ENCODE data around the gene GAPDHS. TPM values are rescaled to one million over a fixed set of nuclear protein-coding genes. Genes with fewer than 3 reads are reported as not detected.

Gene GAPDHS
- total and polyA plus RNA-seq, 12 donors, result not detected

DNA sequence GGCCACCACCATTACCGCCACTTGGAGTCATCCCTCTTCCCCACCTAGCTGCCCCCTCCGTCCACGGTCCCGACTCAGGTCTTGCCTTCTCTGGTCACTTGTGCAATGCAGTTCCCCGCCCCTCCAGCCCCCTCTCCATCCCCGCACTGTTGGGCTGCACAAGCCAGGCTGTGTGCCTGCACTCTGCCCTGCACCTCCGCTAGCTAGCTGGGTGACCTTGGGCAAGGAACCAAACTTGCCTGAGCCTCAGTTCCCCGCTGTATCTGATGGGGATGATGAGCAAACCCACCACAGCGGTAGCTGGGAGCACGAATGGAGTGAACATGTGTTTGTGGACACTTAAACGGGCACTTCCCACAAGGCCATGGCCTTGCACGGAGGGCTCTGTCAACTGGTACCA lies 6.6 kb downstream of the GAPDHS start:
- no peak for DNase-seq
- TF ChIP-seq CTCF (IDR thresholded peaks at IDR 0.05) (no peak), POLR2A (IDR thresholded peaks at IDR 0.05) (no peak)
- Histone ChIP-seq H3K36me3 (replicated peaks in 1 of 2) (no peaks in the 10 kb centered on the region), H3K4me1 (replicated peaks in 1 of 2) (peaks cover 5 to 8% of the 10 kb centered on the region in 2 donors), H3K9me3 (replicated peaks in 1 of 3) (no peaks in the 10 kb centered on the region), H3K27ac (no peak overlapping the region), H3K27me3 (no peaks in the 10 kb centered on the region), H3K4me3 (no peak overlapping the region)
- intact Hi-C loops (cut with DNase I), result loop anchor here in 1 of 2 donors (10.0 kb wide), 1 partner anchor 175 kb away; the partner anchor contains the start of gene KMT2B
- 77 to 82% (median 80%) methylated on average over 7 to 12 of the region's 12 CpGs for WGBS, 4 donors

DNA sequence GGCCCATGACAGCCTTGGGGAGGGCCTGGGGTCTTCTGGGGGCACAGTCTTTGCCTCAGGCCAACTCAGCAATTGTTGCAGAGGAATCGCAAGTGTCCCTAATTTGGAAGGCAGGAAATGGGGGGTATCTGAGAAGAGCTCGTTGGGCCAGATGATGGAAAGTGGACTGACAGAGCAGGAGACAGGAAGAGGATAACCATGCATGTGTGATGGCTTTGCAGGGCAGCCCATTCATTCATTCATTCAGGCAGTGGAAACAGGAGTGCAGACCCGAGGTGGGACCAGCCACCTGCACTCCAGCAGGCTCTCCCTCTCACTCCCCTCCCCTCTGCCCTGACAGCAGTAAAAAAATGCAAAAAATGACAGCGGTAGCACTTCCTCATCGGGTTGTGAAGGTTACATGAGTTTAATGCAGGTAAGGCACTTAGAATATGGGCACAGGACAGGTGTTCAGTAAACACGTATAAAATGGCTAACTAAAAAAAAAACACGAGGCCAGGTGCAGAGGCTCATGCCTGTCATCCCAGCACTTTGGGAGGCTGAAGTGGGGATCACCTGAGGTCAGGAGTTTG lies 7.2 kb downstream of the GAPDHS start:
- no peak overlapping the region for H3K4me3 ChIP-seq
- WGBS, 4 donors, result 78 to 92% (median 86%) methylated on average over 6 to 7 of the region's 7 CpGs
- TF ChIP-seq CTCF (IDR thresholded peaks at IDR 0.05), result no peak
- no peak for TF ChIP-seq POLR2A (IDR thresholded peaks at IDR 0.05)
- no peaks in the 10 kb centered on the region for H3K27me3 ChIP-seq
- H3K4me1 ChIP-seq (replicated peaks in 1 of 2), result peaks cover 5 to 8% of the 10 kb centered on the region in 2 donors
- DNase-seq, result no peak
- intact Hi-C loops (cut with DNase I), result loop anchor here in 1 of 2 donors (10.0 kb wide), 1 partner anchor 174 kb away; the partner anchor contains the start of gene KMT2B
- H3K9me3 ChIP-seq (replicated peaks in 1 of 3), result no peaks in the 10 kb centered on the region
- no peaks in the 10 kb centered on the region for H3K36me3 ChIP-seq (replicated peaks in 1 of 2)
- H3K27ac ChIP-seq, result no peak overlapping the region

- Histone ChIP-seq H3K36me3 (replicated peaks in 1 of 2) (peaks cover 0 to under 1% of the 10 kb centered on the region in 2 donors), H3K9me3 (replicated peaks in 1 of 3) (no peaks in the 10 kb centered on the region), H3K27me3 (no peaks in the 10 kb centered on the region), H3K27ac (no peak overlapping the region), H3K4me3 (no peak overlapping the region), H3K4me1 (replicated peaks in 1 of 2) (peaks cover 11 to 17% of the 10 kb centered on the region in 2 donors)
- intact Hi-C loops (cut with DNase I), result loop anchor here in 1 of 2 donors (10.0 kb wide), 1 partner anchor 173 kb away; the partner anchor contains the start of gene KMT2B
- no peak for DNase-seq
- 93 to 97% (median 95%) methylated on average over 8 to 11 of the region's 11 CpGs for WGBS, 4 donors
- TF ChIP-seq CTCF (IDR thresholded peaks at IDR 0.05), result no peak
- no peak for TF ChIP-seq POLR2A (IDR thresholded peaks at IDR 0.05)
Measured at GRCh38 chr19:35542209-35542608, 9.0 kb downstream of the GAPDHS start.

GRCh38 chr19:35543280-35544109 lies 10.2 kb downstream of the GAPDHS start:
- intact Hi-C loops (cut with DNase I), result loop anchor here in 1 of 2 donors (10.0 kb wide), 1 partner anchor 171 kb away; the partner anchor contains the start of gene KMT2B
- no peak for DNase-seq
- H3K36me3 ChIP-seq (replicated peaks in 1 of 2), result peaks cover 0 to 9% of the 10 kb centered on the region in 2 donors
- no peak overlapping the region for H3K27ac ChIP-seq
- peaks cover 11 to 17% of the 10 kb centered on the region in 2 donors for H3K4me1 ChIP-seq (replicated peaks in 1 of 2)
- H3K4me3 ChIP-seq, result no peak overlapping the region
- no peaks in the 10 kb centered on the region for H3K9me3 ChIP-seq (replicated peaks in 1 of 3)
- H3K27me3 ChIP-seq, result no peaks in the 10 kb centered on the region
- TF ChIP-seq POLR2A (IDR thresholded peaks at IDR 0.05) (no peak), CTCF (IDR thresholded peaks at IDR 0.05) (no peak)
- 96 to 98% (median 97%) methylated on average over 9 to 15 of the region's 15 CpGs for WGBS, 4 donors
